ENCODE results near the gene ATXN3L. TPM values are rescaled to one million over a fixed set of nuclear protein-coding genes. Genes with fewer than 3 reads are reported as not detected.

Gene ATXN3L
- polyA plus RNA-seq, 1 of the 3 experiments (the other 2 are of a cell fraction), result not detected

DNA sequence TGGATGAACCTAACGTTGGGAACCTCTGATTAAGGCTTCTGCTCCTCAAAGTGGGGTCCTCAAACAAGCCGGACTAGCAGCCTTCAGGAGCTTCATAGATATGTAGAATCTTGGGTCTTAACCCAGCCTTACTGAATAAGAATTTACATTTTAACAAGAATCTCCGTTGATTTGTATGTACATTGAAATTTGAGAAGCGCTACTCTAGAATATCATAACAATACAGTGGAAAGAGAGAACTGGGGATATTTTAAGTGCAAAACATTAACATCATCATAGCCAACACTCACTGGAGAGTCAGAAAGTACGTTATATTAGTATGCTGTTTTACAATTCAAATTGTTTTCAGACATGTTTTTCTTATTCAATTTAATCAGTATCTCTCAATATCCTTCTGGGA, 31.2 kb downstream of the ATXN3L start:
- peak overlapping the region; percentile 57; the same call in 1 of the 2 replicates for H3K9ac ChIP-seq
- H3K4me3 ChIP-seq (ENCODE audit: low read depth in 2 of 2, low read length in 1 of 2), result no peak overlapping the region
- H3K27ac ChIP-seq (ENCODE audit: low read depth in 2 of 2, low read length in 1 of 2), result peak overlapping the region; percentile 74 to 89
- ChIA-PET CTCF (no interaction called here), POLR2A (no interaction called here)
- H3K4me2 ChIP-seq, result peak overlapping the region; percentile 57; the same call in 1 of the 2 replicates
- TF ChIP-seq TCF12 (IDR thresholded peaks at IDR 0.05), result no peak
- TF ChIP-seq RFX5 (IDR thresholded peaks at IDR 0.05; ENCODE audit: low read length), result no peak
- no peak for TF ChIP-seq TAF1 (IDR thresholded peaks at IDR 0.05; ENCODE audit: borderline replicate concordance, low read depth, low read length)
- no peak for TF ChIP-seq NFIC (IDR thresholded peaks at IDR 0.05; ENCODE audit: borderline replicate concordance)
- TF ChIP-seq ELF1 (IDR thresholded peaks at IDR 0.05), result no peak
- TF ChIP-seq, protein P1, sequence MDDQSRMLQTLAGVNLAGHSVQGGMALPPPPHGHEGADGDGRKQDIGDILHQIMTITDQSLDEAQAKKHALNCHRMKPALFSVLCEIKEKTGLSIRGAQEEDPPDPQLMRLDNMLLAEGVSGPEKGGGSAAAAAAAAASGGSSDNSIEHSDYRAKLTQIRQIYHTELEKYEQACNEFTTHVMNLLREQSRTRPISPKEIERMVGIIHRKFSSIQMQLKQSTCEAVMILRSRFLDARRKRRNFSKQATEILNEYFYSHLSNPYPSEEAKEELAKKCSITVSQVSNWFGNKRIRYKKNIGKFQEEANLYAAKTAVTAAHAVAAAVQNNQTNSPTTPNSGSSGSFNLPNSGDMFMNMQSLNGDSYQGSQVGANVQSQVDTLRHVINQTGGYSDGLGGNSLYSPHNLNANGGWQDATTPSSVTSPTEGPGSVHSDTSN (IDR thresholded peaks at IDR 0.05), result no peak
- TF ChIP-seq, protein P2, sequence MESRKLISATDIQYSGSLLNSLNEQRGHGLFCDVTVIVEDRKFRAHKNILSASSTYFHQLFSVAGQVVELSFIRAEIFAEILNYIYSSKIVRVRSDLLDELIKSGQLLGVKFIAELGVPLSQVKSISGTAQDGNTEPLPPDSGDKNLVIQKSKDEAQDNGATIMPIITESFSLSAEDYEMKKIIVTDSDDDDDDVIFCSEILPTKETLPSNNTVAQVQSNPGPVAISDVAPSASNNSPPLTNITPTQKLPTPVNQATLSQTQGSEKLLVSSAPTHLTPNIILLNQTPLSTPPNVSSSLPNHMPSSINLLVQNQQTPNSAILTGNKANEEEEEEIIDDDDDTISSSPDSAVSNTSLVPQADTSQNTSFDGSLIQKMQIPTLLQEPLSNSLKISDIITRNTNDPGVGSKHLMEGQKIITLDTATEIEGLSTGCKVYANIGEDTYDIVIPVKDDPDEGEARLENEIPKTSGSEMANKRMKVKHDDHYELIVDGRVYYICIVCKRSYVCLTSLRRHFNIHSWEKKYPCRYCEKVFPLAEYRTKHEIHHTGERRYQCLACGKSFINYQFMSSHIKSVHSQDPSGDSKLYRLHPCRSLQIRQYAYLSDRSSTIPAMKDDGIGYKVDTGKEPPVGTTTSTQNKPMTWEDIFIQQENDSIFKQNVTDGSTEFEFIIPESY (IDR thresholded peaks at IDR 0.05; ENCODE audit: borderline replicate concordance, low read depth), result no peak
- TF ChIP-seq, protein P3, sequence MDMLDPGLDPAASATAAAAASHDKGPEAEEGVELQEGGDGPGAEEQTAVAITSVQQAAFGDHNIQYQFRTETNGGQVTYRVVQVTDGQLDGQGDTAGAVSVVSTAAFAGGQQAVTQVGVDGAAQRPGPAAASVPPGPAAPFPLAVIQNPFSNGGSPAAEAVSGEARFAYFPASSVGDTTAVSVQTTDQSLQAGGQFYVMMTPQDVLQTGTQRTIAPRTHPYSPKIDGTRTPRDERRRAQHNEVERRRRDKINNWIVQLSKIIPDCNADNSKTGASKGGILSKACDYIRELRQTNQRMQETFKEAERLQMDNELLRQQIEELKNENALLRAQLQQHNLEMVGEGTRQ (IDR thresholded peaks at IDR 0.05; ENCODE audit: borderline replicate concordance, low read depth, low read length), result no peak
- no peak for TF ChIP-seq YY1 (IDR thresholded peaks at IDR 0.05; ENCODE audit: low read depth)
- no peak for TF ChIP-seq POLR2AphosphoS5 (IDR thresholded peaks at IDR 0.05; ENCODE audit: low read depth, low read length)
- no peak for TF ChIP-seq RCOR1 (IDR thresholded peaks at IDR 0.05; ENCODE audit: low read length)
- no peak for TF ChIP-seq FOXJ3 (CRISPR knock-in tag; IDR thresholded peaks at IDR 0.05)
- TF ChIP-seq, protein P4, sequence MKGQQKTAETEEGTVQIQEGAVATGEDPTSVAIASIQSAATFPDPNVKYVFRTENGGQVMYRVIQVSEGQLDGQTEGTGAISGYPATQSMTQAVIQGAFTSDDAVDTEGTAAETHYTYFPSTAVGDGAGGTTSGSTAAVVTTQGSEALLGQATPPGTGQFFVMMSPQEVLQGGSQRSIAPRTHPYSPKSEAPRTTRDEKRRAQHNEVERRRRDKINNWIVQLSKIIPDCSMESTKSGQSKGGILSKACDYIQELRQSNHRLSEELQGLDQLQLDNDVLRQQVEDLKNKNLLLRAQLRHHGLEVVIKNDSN (IDR thresholded peaks at IDR 0.05; ENCODE audit: borderline replicate concordance, low read depth), result no peak
- no peak for TF ChIP-seq SMC3 (IDR thresholded peaks at IDR 0.05; ENCODE audit: low read depth, low read length)
- no peaks in the 10 kb centered on the region for H3K27me3 ChIP-seq (ENCODE audit: insufficient read depth)
- peaks cover 66% of the 10 kb centered on the region; the same call in 1 of the 2 replicates for H3K79me2 ChIP-seq (ENCODE audit: insufficient read depth)
- H4K20me1 ChIP-seq (ENCODE audit: insufficient read depth), result no peaks in the 10 kb centered on the region
- H2AFZ ChIP-seq (ENCODE audit: low read depth), result no peak overlapping the region
- DNase-seq, result no peak
- peaks cover 0 to 35% of the 10 kb centered on the region in 2 experiments for H3K4me1 ChIP-seq (ENCODE audit: control insufficient read depth in 1 of 2, insufficient read depth in 2 of 2, low read depth in 1 of 2, low read length in 1 of 2)
- H3K36me3 ChIP-seq (replicated peaks in 1 of 2; ENCODE audit: control insufficient read depth in 1 of 2, insufficient read depth in 2 of 2, low read length in 1 of 2), result peaks cover 0 to 23% of the 10 kb centered on the region in 2 experiments
- H3K9me2 ChIP-seq, result no peaks in the 10 kb centered on the region
- H3F3A ChIP-seq (replicated peaks; ENCODE audit: insufficient read depth), result peaks cover 45% of the 10 kb centered on the region
- WGBS (ENCODE audit: low lambda C conversion rate), result 68% methylated on average over 5 of the region's 5 CpGs
- no peaks in the 10 kb centered on the region for H3K9me3 ChIP-seq

Measured in SK-N-SH (cell line).